Measurements from ENCODE around the gene TRIM3.

TRIM3 gene

GRCh38 chr11:6413791-6414201, 59.9 kb downstream of the TRIM3 start:
- Histone ChIP-seq H3K4me3 (ENCODE audit: low read length) (no peak overlapping the region), H3K27me3 (ENCODE audit: insufficient read depth, low read length, poor library complexity) (no peaks in the 10 kb centered on the region), H3K79me1 (ENCODE audit: low read length) (no peaks in the 10 kb centered on the region), H4K5ac (ENCODE audit: low read length) (no peak overlapping the region), H2AK5ac (ENCODE audit: low read length) (no peak overlapping the region), H2BK5ac (ENCODE audit: low read length) (no peak overlapping the region), H3K56ac (ENCODE audit: low read length) (no peak overlapping the region), H4K8ac (ENCODE audit: low read depth, low read length) (no peak overlapping the region), H3K79me2 (ENCODE audit: control insufficient read depth, insufficient read depth, low read length) (no peaks in the 10 kb centered on the region), H3K4ac (ENCODE audit: low read depth, low read length) (no peak overlapping the region), H3K36me3 (ENCODE audit: control insufficient read depth, insufficient read depth, low read length) (no peaks in the 10 kb centered on the region), H3K27ac (ENCODE audit: low read depth, low read length) (no peak overlapping the region), H3K9ac (ENCODE audit: low read length) (no peak overlapping the region), H3K4me2 (ENCODE audit: low read length) (no peak overlapping the region), H3K23ac (ENCODE audit: low read length) (no peak overlapping the region), H2BK120ac (ENCODE audit: low read depth, low read length) (no peak overlapping the region), H2BK15ac (replicated peaks; ENCODE audit: low read depth) (no peak overlapping the region), H3K18ac (ENCODE audit: low read length) (no peak overlapping the region), H3K4me1 (ENCODE audit: control insufficient read depth, low read depth, low read length) (peaks cover 2% of the 10 kb centered on the region)
- no peak for DNase-seq
- WGBS (ENCODE audit: extremely low coverage, insufficient coverage, low lambda C conversion rate) = no CpG with 5 or more reads among the region's 12 CpGs

GRCh38 chr11:6411594-6412031, 62.1 kb downstream of the TRIM3 start:
- no peak overlapping the region for H3K9ac ChIP-seq (ENCODE audit: low read length)
- H2BK5ac ChIP-seq (ENCODE audit: low read length) = no peak overlapping the region
- no CpG with 5 or more reads among the region's 10 CpGs for WGBS (ENCODE audit: extremely low coverage, insufficient coverage, low lambda C conversion rate)
- H3K18ac ChIP-seq (ENCODE audit: low read length) = no peak overlapping the region
- H4K5ac ChIP-seq (ENCODE audit: low read length) = no peak overlapping the region
- no peaks in the 10 kb centered on the region for H3K79me2 ChIP-seq (ENCODE audit: control insufficient read depth, insufficient read depth, low read length)
- H3K27ac ChIP-seq (ENCODE audit: low read depth, low read length) = no peak overlapping the region
- H3K23ac ChIP-seq (ENCODE audit: low read length) = no peak overlapping the region
- no peaks in the 10 kb centered on the region for H3K36me3 ChIP-seq (ENCODE audit: control insufficient read depth, insufficient read depth, low read length)
- no peaks in the 10 kb centered on the region for H3K27me3 ChIP-seq (ENCODE audit: insufficient read depth, low read length, poor library complexity)
- no peak overlapping the region for H3K56ac ChIP-seq (ENCODE audit: low read length)
- H3K4me2 ChIP-seq (ENCODE audit: low read length) = no peak overlapping the region
- no peak overlapping the region for H4K8ac ChIP-seq (ENCODE audit: low read depth, low read length)
- no peak overlapping the region for H3K4ac ChIP-seq (ENCODE audit: low read depth, low read length)
- no peaks in the 10 kb centered on the region for H3K79me1 ChIP-seq (ENCODE audit: low read length)
- H2BK120ac ChIP-seq (ENCODE audit: low read depth, low read length) = no peak overlapping the region
- no peaks in the 10 kb centered on the region for H3K4me1 ChIP-seq (ENCODE audit: control insufficient read depth, low read depth, low read length)
- no peak overlapping the region for H2AK5ac ChIP-seq (ENCODE audit: low read length)
- no peak overlapping the region for H2BK15ac ChIP-seq (replicated peaks; ENCODE audit: low read depth)
- no peak for DNase-seq
- no peak overlapping the region for H3K4me3 ChIP-seq (ENCODE audit: low read length)

GRCh38 chr11:6410695-6411430, 62.9 kb downstream of the TRIM3 start:
- Histone ChIP-seq H3K27ac (ENCODE audit: low read depth, low read length) (no peak overlapping the region), H3K4me3 (ENCODE audit: low read length) (no peak overlapping the region), H3K36me3 (ENCODE audit: control insufficient read depth, insufficient read depth, low read length) (no peaks in the 10 kb centered on the region), H4K5ac (ENCODE audit: low read length) (no peak overlapping the region), H3K79me2 (ENCODE audit: control insufficient read depth, insufficient read depth, low read length) (no peaks in the 10 kb centered on the region), H2BK120ac (ENCODE audit: low read depth, low read length) (no peak overlapping the region), H2AK5ac (ENCODE audit: low read length) (no peak overlapping the region), H3K4me1 (ENCODE audit: control insufficient read depth, low read depth, low read length) (no peaks in the 10 kb centered on the region), H3K4ac (ENCODE audit: low read depth, low read length) (no peak overlapping the region), H3K18ac (ENCODE audit: low read length) (no peak overlapping the region), H3K4me2 (ENCODE audit: low read length) (no peak overlapping the region), H4K8ac (ENCODE audit: low read depth, low read length) (no peak overlapping the region), H2BK15ac (replicated peaks; ENCODE audit: low read depth) (no peak overlapping the region), H3K56ac (ENCODE audit: low read length) (no peak overlapping the region), H3K79me1 (ENCODE audit: low read length) (no peaks in the 10 kb centered on the region), H3K23ac (ENCODE audit: low read length) (no peak overlapping the region), H2BK5ac (ENCODE audit: low read length) (no peak overlapping the region), H3K27me3 (ENCODE audit: insufficient read depth, low read length, poor library complexity) (no peaks in the 10 kb centered on the region), H3K9ac (ENCODE audit: low read length) (no peak overlapping the region)
- no CpG with 5 or more reads among the region's 23 CpGs for whole genome bisulfite sequencing (ENCODE audit: extremely low coverage, insufficient coverage, low lambda C conversion rate)
- no peak for DNase-seq

- H3K9ac ChIP-seq (ENCODE audit: low read length) = no peak overlapping the region
- no CpG with 5 or more reads among the region's 2 CpGs for WGBS (ENCODE audit: extremely low coverage, insufficient coverage, low lambda C conversion rate)
- H3K79me1 ChIP-seq (ENCODE audit: low read length) = no peaks in the 10 kb centered on the region
- no peak overlapping the region for H2BK15ac ChIP-seq (replicated peaks; ENCODE audit: low read depth)
- DNase-seq = no peak
- no peak overlapping the region for H3K18ac ChIP-seq (ENCODE audit: low read length)
- H3K36me3 ChIP-seq (ENCODE audit: control insufficient read depth, insufficient read depth, low read length) = no peaks in the 10 kb centered on the region
- no peak overlapping the region for H2BK120ac ChIP-seq (ENCODE audit: low read depth, low read length)
- H3K79me2 ChIP-seq (ENCODE audit: control insufficient read depth, insufficient read depth, low read length) = no peaks in the 10 kb centered on the region
- no peak overlapping the region for H2AK5ac ChIP-seq (ENCODE audit: low read length)
- no peak overlapping the region for H4K8ac ChIP-seq (ENCODE audit: low read depth, low read length)
- H3K4me1 ChIP-seq (ENCODE audit: control insufficient read depth, low read depth, low read length) = no peaks in the 10 kb centered on the region
- no peak overlapping the region for H3K27ac ChIP-seq (ENCODE audit: low read depth, low read length)
- no peak overlapping the region for H3K23ac ChIP-seq (ENCODE audit: low read length)
- no peak overlapping the region for H3K4me3 ChIP-seq (ENCODE audit: low read length)
- H2BK5ac ChIP-seq (ENCODE audit: low read length) = no peak overlapping the region
- no peak overlapping the region for H4K5ac ChIP-seq (ENCODE audit: low read length)
- no peaks in the 10 kb centered on the region for H3K27me3 ChIP-seq (ENCODE audit: insufficient read depth, low read length, poor library complexity)
- no peak overlapping the region for H3K56ac ChIP-seq (ENCODE audit: low read length)
- H3K4me2 ChIP-seq (ENCODE audit: low read length) = no peak overlapping the region
- H3K4ac ChIP-seq (ENCODE audit: low read depth, low read length) = no peak overlapping the region
These were observed 67.4 kb downstream of the TRIM3 start for GRCh38 chr11:6406370-6406769.

GRCh38 chr11:6405846-6406245, 67.9 kb downstream of the TRIM3 start:
- Histone ChIP-seq H3K79me2 (ENCODE audit: control insufficient read depth, insufficient read depth, low read length) (no peaks in the 10 kb centered on the region), H3K56ac (ENCODE audit: low read length) (no peak overlapping the region), H3K4me1 (ENCODE audit: control insufficient read depth, low read depth, low read length) (no peaks in the 10 kb centered on the region), H3K4me3 (ENCODE audit: low read length) (no peak overlapping the region), H2AK5ac (ENCODE audit: low read length) (no peak overlapping the region), H2BK5ac (ENCODE audit: low read length) (no peak overlapping the region), H3K27ac (ENCODE audit: low read depth, low read length) (no peak overlapping the region), H3K23ac (ENCODE audit: low read length) (no peak overlapping the region), H3K4ac (ENCODE audit: low read depth, low read length) (no peak overlapping the region), H4K5ac (ENCODE audit: low read length) (no peak overlapping the region), H3K36me3 (ENCODE audit: control insufficient read depth, insufficient read depth, low read length) (no peaks in the 10 kb centered on the region), H3K79me1 (ENCODE audit: low read length) (no peaks in the 10 kb centered on the region), H4K8ac (ENCODE audit: low read depth, low read length) (no peak overlapping the region), H3K27me3 (ENCODE audit: insufficient read depth, low read length, poor library complexity) (no peaks in the 10 kb centered on the region), H2BK15ac (replicated peaks; ENCODE audit: low read depth) (no peak overlapping the region), H3K9ac (ENCODE audit: low read length) (no peak overlapping the region), H2BK120ac (ENCODE audit: low read depth, low read length) (no peak overlapping the region), H3K18ac (ENCODE audit: low read length) (no peak overlapping the region), H3K4me2 (ENCODE audit: low read length) (no peak overlapping the region)
- WGBS (ENCODE audit: extremely low coverage, insufficient coverage, low lambda C conversion rate) = 100% methylated on average over 2 of the region's 6 CpGs
- DNase-seq = no peak

Data from mesendoderm (in vitro differentiated cells).